Transverse colon (tissue), 4 donors: ENCODE measurements around the gene NPM1.

Experiments used
- EP300 ChIP-seq: sonication (generic); formaldehyde crosslinking; IDR thresholded peaks from one replicate; pipeline ENCODE4 v1.6.1; 2017; ENCODE audit warnings: antibody characterized with exemption, low read depth
- POLR2A ChIP-seq: fragments of 450-650 bp; IDR thresholded peaks from one replicate; pipeline ENCODE4 v1.6.1; 2016; ENCODE audit warnings: antibody characterized with exemption, mild to moderate bottlenecking, moderate library complexity
- POLR2AphosphoS5 ChIP-seq, 3 donors: sonication (generic); formaldehyde crosslinking; IDR thresholded peaks; one replicate each; pipeline ENCODE4 v1.6.1; 2016; ENCODE audit warnings: antibody characterized with exemption in 3 of 3
- TF ChIP-seq, protein P1 (sequence below), 5 experiments: fragments of 200-600 bp in 3 of 5; fragments of 450-650 bp in 2 of 5; sonication (generic) in 3 of 5; IDR thresholded peaks; 1 replicate in 2 of 5; 2 replicates in 3 of 5; pipeline ENCODE4 v1.5.1; 2016 to 2017; ENCODE audit warnings: antibody characterized with exemption in 5 of 5, inconsistent platforms in 3 of 5, mild to moderate bottlenecking in 2 of 5, moderate library complexity in 1 of 5

- TF ChIP-seq, protein P1, sequence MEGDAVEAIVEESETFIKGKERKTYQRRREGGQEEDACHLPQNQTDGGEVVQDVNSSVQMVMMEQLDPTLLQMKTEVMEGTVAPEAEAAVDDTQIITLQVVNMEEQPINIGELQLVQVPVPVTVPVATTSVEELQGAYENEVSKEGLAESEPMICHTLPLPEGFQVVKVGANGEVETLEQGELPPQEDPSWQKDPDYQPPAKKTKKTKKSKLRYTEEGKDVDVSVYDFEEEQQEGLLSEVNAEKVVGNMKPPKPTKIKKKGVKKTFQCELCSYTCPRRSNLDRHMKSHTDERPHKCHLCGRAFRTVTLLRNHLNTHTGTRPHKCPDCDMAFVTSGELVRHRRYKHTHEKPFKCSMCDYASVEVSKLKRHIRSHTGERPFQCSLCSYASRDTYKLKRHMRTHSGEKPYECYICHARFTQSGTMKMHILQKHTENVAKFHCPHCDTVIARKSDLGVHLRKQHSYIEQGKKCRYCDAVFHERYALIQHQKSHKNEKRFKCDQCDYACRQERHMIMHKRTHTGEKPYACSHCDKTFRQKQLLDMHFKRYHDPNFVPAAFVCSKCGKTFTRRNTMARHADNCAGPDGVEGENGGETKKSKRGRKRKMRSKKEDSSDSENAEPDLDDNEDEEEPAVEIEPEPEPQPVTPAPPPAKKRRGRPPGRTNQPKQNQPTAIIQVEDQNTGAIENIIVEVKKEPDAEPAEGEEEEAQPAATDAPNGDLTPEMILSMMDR (IDR thresholded peaks at IDR 0.05) = no peak
- no peak for TF ChIP-seq POLR2A
- no peak for TF ChIP-seq POLR2AphosphoS5 (IDR thresholded peaks at IDR 0.05)
- TF ChIP-seq EP300 = no peak
Observed at GRCh38 chr5:171344936-171345608, 42.6 kb upstream of the NPM1 start.
